ENCODE results near the gene WWOX.

The WWOX gene

DNA sequence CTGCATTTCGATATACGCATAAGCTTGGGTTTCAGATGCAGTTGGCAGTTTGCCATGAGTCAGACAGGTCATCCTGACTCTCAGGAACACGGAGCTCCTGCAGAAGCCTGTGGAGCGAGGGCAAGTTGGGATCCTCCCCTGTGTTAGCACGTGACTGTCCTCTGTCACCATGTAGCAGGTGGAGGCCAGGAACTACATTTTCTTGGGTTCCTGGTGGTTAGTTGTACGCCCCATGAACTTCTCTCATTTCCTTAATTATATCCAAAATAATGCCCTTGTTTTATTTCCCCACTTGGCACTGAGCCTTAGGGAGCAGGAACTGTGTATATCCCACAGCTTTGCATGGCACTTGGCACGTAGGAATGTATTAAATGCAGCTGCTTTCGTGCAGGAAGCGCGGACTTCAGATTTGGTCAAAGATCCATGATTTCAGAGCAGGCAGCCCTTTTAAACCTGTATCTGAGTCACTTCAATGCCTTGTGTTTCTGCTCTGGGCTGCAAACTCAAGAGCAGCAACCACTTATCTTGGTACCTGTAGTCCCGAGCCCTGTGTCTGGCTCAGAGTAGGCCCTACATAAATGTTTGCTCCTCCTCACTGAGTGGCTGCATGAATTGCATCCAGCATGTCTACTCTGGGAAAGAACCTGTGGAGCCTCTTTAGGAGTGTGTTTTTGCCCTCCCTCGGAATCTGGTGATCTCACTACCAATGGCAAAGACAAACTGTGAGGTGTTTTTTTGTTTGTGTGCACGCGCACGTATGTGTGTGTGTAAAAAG is 1072.7 kb downstream of the WWOX start:
- no peak for DNase-seq

DNA sequence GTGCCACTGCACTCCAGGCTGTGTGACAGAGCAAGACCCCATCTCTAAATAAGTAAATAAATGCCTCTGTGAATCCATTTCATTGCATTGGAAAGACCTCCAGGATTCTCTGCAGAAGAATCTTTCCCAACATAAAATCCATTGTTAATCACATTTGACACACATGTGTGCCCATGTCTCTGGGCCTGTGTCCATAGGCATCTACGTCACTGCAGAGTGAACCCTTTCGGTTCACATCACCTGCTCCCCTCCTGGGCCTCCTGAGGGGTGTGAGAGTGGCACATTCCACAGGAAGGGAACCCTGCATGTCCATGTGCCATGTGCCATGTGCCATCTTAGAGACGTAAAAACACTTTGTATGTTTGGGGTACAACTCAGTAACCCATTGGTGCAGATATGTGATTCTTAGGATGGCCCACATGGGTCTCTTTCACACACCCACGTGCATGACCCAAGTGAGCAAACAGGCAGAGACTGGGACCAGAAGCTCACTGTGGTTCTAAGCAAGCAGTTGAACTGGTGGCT is 1073.6 kb downstream of the WWOX start:
- no peak for DNase-seq

DNA sequence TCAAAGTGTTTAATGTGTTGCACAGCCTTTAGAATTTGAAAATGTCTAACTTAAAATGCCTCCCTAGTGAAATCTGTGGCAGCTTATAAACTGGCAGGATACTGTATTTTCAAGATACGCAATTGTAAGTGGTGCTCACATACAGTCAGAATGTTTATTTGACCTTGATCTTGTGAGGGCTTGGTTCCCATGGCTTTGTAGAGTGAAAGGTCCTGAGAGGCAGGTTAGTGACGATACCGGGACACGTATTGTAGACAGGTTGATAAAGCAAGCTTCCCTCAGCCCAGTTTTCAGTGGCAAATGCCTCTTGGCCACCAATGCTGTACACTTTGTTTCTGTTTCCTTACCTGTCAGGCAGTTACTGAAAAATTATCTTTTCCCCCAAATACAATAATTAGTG is 1074.5 kb downstream of the WWOX start:
- no peak for DNase-seq

DNA sequence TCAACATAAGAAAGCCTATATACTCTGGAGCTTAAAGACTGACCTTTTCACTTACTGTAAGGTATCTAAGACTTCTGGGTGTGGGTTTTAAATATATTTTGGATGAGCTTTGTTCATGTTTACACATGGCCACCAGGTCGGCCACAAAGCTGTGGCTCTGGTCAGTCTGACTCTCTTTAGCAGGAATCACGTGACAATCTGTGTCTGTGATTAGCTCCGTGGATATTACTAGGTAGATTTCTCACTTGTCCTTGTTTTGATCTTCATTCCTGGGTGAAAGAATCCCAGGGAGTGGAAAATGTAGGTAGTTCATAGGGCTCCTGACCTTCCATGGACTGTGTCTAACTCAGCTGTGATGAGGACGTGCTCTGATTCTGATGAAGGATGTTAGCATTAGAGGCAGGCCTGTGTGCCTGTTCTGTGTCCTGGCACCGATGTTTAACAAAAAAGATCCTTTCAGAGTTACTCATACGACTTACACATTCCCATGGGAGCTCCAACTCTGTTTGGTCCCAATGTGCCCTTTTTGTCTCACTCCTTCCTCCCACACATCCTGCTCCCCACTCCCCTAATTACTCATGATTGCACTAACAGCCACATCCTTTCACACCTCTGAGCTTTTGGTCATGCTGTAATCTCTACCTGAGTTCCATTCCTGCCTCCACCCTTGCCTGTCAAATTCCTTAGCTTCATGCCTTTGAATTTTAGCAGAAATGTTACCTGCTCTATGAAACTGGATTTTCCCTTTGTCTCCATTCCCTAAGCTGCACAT is 1076.0 kb downstream of the WWOX start:
- no peak for DNase-seq

DNA sequence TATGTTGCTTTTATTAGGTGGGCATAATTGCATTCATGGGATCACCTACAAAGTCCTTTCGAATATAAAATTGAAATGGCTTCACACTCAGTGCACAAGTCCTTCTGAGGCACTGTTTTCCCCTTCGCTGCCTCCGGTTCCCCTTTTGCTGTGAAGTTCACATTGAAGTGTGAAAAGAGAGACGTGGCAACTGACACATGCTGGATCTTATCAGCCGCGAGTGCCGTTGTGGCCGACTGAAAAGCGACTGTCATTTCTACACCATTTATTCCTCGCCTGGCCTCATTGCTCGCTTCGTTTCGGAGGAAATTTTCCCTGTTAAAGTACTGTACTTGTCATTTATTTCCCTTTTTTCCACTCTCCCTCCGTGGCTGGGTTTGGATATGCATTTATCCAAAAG is 1077.6 kb downstream of the WWOX start:
- peak in 1 of 2 donors; percentile 18 for DNase-seq

DNA sequence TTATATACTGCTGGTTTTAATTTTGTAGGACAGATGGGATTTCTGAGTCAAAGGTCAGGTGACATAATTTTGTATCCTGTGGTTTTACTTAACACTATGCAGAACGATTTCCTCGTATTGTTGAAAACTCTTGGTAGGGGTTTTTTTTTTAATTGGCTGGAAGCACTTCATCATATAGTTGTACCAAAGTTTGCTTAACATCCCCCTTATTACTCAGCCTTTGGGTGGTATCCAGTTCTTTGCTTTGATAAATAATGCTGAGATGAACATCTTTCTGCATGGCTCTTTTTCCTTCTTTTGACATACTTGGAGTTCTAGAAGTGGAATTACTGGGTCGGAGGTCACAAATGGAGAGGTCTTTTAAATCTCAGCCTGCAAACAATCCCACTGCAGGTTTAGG is 1082.0 kb downstream of the WWOX start:
- DNase-seq = no peak

DNA sequence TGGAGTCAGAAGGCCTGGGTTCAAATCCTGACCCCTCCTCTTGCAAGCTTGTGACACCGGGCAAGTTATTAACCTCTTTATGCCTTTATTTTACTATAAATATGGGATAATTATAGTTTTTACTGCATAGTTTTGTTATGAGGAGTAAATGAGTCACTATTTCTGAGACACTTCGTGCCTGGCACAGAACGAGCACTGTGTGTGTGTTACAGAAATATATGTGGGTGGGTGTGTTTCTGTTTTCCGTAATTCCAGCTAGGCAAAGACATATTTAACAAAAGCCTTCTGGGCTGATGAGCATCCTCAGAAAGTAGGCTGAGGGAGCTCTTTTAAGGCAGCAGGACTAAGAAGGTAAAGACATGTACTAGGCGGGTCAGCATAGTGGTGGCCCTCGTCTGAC is 1083.2 kb downstream of the WWOX start:
- DNase-seq = no peak

DNA sequence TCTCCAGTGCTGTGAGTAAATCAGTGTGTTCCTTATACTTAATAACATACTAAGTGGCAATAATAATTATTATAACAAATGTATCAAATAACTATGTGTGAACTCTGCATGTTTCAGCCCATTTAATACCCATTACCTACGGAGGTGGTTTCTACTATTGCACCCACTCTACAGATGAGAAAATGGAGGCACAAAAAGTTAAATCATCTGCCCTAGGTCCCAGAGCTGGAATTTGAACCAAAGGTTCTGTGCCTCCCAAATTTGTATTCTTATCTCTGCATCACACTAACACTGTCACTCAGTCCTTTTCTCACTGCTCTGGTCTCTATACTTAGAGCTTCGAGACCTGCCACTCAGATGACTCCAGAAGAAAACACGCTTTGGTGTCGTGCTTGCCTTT is 1084.1 kb downstream of the WWOX start:
- DNase-seq = no peak

DNA sequence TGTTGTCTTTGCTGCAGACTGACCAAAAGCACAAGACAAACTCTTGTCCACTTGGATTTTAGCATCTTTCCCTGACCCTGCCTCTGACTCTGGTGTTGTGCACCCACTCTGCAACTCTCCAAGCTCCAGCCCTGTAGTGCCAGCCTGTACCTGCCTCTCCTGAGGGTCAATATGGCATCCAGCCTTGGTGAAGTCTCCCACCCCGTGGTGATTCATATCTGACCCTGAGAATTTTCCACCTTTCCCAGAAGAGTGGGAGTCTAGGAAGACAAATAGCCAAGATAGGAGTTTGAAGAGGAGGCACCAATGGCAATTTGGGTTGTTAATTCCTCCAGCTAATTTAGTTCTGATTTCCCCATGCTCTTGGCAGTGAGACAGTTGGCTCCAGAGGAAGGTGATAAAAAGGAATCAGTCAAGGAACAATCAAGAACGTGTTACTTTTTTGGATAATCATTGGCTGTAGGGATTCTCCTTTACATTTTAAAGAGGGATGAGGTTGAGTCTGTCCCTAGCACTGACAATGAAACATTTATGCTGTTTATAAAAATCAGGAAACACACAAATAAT is 1085.1 kb downstream of the WWOX start:
- DNase-seq = no peak

DNA sequence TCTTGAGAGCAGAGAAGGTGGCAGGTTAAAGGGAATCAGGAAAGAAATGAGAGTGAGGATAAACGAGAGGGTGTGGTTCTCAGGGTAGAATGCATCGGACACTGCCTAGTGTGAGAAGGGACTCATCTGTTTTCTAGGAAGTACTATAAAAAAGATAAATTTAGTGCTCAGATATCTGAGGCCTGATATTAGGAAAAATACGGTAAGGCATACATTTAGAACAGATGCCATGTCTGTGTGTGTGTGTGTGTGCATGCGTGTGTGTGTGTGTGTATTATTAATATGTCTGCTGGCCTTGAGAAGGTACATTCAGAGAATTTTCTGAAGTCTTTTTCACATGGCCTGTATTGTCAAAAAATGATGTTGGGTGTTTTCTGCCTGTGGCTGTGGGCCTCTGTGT is 1086.3 kb downstream of the WWOX start:
- no peak for DNase-seq

DNA sequence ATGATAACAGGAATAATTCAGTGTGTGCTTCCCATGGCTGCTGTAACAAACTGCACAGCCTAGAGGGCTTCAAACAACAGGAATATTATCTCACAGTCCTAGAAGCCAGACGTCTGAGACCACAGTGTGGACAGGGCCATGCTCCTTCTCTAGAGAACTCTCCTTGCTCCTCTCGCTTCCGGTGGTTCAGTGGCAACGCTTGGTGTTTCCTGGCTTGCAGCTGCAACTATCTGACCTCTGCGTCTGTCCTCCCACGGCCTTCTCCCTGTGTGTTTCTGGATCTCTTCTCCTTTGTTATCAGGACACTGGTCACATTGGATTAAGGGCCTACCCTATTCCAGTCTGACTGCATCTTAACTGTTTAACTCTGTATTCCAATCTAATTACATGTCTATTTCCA is 1086.7 kb downstream of the WWOX start:
- peak; percentile 3 to 24 for DNase-seq

DNA sequence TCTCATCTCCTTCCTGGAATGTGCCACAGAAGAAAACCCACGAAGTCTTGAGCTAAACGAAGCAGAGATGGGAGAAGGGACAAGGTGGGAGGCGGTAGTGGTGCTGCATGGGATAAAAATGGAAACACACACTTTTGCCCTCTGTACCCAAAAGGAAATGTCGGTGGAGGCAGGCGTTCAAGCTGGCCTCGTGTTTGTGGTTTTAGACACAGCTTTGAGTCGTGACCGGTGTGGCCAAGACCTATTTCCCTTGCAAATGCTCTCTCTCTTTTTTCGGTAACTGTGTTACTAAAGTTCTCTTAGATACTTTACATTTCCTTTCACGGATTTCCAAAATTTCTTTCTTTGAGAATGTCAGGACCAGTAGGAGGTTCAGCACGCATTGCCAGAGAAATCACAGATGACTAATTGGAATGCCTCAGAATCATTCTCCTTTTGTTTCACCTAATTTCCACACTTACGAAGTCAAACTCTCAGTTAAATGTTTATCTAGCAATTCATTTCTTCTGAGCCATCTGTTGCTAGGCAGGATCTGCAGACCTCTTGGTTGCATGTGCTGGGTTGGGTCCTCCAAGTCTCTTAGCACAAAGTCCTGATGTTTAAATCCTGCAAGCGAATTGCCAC is 1088.8 kb downstream of the WWOX start:
- DNase-seq = peak; percentile 29 to 62

DNA sequence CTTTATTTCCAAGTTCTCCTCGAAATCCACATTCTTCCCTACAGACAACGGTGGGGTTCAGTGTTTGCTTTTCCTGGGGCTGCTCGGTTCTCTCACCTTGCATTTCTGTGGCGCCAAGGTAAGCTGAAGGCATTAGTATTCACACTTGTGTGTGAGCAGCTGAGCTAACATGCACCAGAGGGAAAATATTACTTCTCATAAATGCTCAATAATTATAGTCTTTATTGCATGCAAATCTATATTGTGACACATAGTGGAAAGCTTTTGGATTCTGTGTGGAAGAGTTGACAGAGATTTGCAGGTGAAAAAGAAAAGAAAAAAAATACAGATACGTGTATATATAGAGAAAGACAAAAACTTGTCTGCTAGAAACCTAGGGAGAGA is 1089.3 kb downstream of the WWOX start:
- DNase-seq = no peak

DNA sequence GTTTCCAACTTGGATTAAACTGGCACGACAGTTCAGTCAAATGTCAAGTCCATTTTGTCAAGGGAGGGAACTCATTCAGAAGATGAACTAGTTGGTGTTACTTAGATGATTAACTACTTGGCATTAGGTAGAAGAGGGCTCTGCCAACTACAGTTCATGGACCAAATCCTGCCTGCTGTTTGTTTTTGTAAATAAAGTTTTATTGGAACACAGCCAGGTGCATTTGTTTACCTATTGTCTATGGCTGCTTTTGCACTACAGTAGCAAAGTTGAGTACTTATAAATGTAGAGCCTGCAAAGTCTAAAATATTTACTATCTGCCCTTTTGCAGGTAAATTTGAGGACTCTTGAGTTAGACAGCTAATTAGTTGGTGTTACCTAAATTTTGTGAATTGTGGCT is 1091.1 kb downstream of the WWOX start:
- DNase-seq = no peak

DNA sequence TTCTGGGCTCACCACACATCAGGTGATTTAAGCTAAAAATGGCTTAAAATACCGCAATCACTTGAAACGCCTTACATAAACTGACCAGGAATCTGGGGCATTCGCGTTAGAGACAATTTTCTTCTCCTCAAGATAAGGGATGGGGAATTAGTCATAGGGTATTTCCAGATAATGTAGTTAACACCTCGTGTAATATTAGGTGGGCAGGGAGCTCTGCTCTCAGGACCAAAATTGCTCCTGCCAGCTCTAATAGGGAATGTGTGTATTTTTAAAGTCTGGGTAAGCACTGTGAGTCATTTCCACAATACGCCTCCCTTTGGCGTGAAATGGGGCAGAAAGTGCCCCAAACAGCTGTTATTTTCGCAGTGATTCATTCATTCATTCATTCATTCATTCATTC is 1092.5 kb downstream of the WWOX start:
- no peak for DNase-seq

DNA sequence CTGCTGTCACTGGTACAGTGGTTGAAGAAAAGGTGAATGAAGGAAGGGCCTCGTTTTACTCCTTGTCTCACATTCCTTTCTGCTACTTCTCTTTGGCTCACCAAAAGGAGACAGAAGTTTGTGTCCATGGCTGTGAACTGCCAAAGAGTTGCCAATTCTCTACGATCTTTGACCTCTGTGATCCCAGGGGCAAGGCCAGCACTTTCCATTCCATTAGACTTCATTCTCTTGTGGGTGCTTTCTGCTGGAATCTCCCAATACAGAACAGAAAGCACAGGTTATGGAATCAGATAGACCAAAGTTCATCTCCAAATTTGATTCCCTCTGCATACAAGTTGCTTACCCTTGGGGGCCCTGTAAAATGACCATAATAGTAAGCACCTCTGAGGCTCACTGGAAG is 1093.5 kb downstream of the WWOX start:
- DNase-seq = no peak

DNA sequence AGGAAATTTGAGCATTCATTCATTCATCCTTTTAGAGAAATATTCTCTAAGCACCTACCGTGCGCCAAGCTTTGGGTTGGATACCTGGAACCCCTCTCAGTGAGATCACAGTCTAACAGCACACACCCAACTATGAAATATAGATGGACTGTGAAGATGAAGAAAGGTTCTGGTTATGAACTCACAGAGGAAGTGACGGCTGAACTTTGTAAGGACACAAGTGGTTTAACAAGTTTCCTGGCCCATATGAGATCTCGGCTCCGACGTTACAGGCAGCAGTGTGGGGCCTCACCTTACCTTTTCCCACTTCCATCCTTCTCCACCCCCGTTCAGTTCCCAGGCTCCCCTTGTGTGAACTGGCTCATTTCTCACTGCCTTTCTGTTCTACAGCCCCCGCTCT is 1094.8 kb downstream of the WWOX start:
- no peak for DNase-seq

DNA sequence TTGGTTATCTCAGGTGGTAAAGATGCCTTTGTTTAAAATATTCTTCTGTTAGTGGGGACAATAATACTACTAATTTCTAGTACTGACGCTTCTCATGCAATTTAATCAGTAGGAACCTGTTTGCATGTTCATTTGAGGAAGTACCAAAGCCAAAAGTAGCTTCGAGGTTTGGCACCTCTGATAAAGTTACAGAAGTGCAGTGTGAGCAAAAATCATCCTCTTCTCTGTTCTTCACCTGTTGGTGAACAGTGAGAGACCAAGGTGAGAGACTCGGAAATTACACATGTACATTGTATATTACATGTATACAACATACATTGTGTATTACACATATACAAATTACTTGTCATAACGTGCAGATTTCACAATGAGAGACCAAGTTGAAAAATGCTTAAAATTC is 1096.5 kb downstream of the WWOX start:
- no peak for DNase-seq

DNA sequence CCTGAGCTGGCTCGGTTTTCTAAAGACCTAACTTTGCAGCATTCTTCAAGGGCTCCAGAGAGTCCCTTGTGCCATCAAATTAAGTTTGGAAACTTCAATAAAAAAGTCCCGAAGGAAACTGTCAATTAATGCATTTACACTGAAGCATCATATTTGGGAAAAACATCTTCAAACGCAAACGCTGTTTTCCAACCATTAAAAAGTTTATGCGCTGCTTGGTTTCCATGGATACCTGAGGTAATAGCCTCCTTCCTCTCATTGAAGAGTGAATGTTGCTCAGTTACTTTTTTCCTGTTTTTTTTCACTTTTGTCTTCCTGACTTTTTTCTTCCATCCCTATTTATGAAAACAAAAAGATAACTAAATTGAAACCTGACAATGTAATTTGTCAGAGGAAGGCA is 1102.0 kb downstream of the WWOX start:
- no peak for DNase-seq

DNA sequence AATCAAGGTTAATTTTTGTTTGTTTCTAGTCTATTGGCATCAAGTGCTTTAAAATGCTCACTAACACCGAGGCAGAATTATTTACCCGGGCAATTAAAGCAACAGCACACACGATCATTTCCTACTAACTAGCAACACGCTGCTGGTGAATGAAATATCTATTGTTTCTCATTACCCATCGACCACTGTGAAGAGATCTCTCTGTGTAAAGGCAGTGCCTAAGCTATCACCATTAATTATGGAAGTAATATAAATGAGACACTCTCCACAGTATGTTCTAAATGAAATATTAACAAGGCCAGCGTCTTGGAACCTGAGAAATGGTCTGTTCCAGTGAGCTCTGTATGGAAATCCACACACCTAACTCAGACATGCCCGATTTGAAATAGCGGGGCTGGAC is 1103.5 kb downstream of the WWOX start:
- no peak for DNase-seq

DNA sequence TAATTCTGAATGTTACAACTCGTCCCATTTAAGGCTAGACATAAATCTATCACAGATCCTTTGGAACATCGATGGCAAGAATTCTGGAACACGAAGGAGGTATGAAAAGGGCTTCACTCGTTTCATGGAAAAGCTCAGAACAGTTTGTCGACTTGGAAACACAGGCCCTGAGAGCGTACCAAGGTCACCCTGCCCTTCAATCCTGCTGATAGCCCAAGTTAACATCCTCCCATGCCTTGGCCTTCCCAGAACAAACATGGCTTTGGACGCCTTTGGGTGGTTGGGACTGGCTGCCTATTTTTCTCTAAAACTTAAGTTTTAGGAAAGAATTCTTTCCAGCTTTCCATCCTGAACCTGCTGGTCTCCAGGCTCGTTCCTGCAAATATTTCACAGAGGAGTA is 1105.0 kb downstream of the WWOX start:
- DNase-seq = no peak

DNA sequence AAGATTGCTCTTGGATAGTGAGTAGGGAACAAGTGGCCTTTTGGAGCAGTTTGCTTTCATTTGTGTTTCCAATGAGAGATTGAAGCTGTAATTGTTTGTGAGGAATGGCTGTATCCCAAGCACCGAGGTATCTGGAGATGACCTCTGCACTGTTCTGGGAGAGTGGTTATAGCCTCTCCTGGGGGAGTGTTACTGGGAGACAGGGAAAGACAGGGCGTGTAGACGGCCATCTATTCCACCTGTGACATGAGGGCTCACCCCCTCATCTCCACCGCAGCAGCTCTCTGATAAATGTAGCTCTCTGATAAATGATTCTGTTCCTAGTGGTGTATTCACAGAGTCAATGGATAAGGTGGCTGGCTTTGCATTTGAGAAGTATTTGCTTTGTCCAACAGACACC is 1107.4 kb downstream of the WWOX start:
- no peak for DNase-seq

DNA sequence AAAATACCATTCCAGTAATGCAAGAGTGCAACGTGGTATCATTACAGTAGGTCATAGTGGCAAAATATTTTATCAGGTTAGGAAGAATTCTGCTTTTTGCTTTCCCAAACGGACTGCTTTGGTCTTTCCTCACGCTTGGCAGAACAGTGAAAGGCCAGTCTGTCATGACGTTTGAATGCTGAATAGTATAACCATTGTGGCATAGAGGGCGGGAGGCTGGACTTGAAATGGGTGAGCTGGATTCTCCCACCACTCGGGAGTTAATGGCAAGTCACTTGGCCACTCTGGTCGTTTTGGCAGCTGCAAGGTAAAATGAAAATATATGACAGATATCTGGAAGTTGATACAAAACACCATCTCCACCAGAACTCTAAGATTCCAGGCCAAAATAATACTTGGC is 1109.9 kb downstream of the WWOX start:
- no peak for DNase-seq

DNA sequence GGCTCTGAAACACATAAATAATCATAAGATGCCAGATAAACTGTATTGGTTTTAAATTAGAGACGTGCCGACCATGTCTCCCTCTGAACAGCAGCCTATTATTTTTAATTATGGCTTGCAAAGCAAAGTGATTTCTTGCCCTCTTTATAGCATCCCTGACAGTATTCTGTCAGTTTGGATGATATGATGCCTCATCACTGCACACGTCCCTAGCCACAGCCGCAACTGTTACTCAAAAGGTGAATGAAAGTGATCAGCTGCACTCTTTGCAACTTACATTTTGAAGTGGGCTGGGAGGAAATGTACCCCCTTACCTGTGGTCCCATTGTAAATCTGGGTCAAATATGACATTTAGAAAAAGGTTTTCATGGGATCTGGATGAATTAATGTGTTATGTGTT is 1111.2 kb downstream of the WWOX start:
- DNase-seq = no peak

Measured in inflammatory macrophage treated with lipopolysaccharide for 1 hour (primary cell).